HepG2 (cell line): ENCODE data around the gene BAZ1B. TPM values are rescaled to one million over a fixed set of nuclear protein-coding genes. Genes with fewer than 3 reads are reported as not detected.
A peak's percentile ranks its signal among the peaks of the same experiment; 100 is the strongest.

ENCODE experiments used
- ATAC-seq: fragments of 200-7000 bp; cut with Tn5 transposase; 3 replicates; pipeline ENCODE4 v1.9.1; 2020; ENCODE audit warnings: mild to moderate bottlenecking, moderate library complexity
- BruUV-seq: library from RNA; stranded (reverse); fragments of 400-500 nt; replicated peaks from 2 replicates; lab custom pipeline; 2021; lab: Mats Ljungman, UMichigan
- CTCF ChIA-PET: fragments of 300-600 bp; formaldehyde crosslinking; extraction: SDS; loops from one replicate; lab custom pipeline; 2021; ENCODE audit warnings: low total read pairs, inconsistent platforms, low intra/inter-chr PET ratio; lab: Yijun Ruan, JAX
- POLR2A ChIA-PET: fragments of 350-600 bp; sonication (Branson Sonifier 250); formaldehyde crosslinking; loops from one replicate; lab custom pipeline; 2020; ENCODE audit warnings: antibody characterized with exemption, inconsistent platforms; lab: Yijun Ruan, JAX
- DNase-seq: peaks from one replicate; pipeline ENCODE4 v3.0.0-alpha.2; 2015; ENCODE audit warnings: low spot score
- FAIRE-seq: peaks from 3 replicates; lab custom pipeline; 2011; peaks lifted over from hg19 to GRCh38; lab: Jason Lieb, UNC
- H2AFZ ChIP-seq: one replicate; pipeline ENCODE4 v1.6.1; 2011; ENCODE audit warnings: low read length, inconsistent platforms
- H3K27ac ChIP-seq: fragments of 300-600 bp; 3 replicates; pipeline ENCODE4 v1.8.0; 2011; ENCODE audit warnings: mixed run types, mild to moderate bottlenecking, mixed read lengths, low read length, inconsistent platforms; ENCODE audit not compliant: insufficient read depth; ENCODE audit errors: extremely low read length
- H3K27me3 ChIP-seq, 2 experiments: fragments of 200-600 bp in 1 of 2; 2 replicates in 1 of 2; 3 replicates in 1 of 2; pipeline versions ENCODE4 v1.6.0 to v1.8.0; 2011; ENCODE audit warnings: low read length in 2 of 2, mild to moderate bottlenecking in 2 of 2, moderate library complexity in 2 of 2, inconsistent platforms in 1 of 2; ENCODE audit not compliant: insufficient read depth in 2 of 2, control insufficient read depth in 1 of 2
- H3K36me3 ChIP-seq, 2 experiments: fragments of 200-600 bp in 1 of 2; replicated peaks in 1 of 2; 2 replicates in 1 of 2; 3 replicates in 1 of 2; pipeline versions ENCODE4 v1.5.1 to v1.8.0; 2011; ENCODE audit warnings: low read length in 2 of 2, inconsistent platforms in 1 of 2; ENCODE audit not compliant: insufficient read depth in 2 of 2, control insufficient read depth in 1 of 2
- H3K4me1 ChIP-seq: 2 replicates; pipeline ENCODE4 v1.5.1; 2012; ENCODE audit warnings: low read length, inconsistent platforms; ENCODE audit not compliant: insufficient read depth
- H3K4me2 ChIP-seq: 2 replicates; pipeline ENCODE4 v1.6.0; 2011; ENCODE audit warnings: low read depth, low read length, inconsistent platforms
- H3K4me3 ChIP-seq, 3 experiments: fragments of 200-600 bp in 1 of 3; sonication (generic), shearing (Covaris generic) in 1 of 3; replicated peaks in 1 of 3; 2 replicates each; pipeline ENCODE4 v1.5.1; 2011 to 2016; ENCODE audit warnings: low read length in 3 of 3, inconsistent platforms in 2 of 3, low read depth in 2 of 3, mild to moderate bottlenecking in 2 of 3, control low read depth in 1 of 3, mixed read lengths in 1 of 3; ENCODE audit not compliant: insufficient read depth in 1 of 3
- H3K79me2 ChIP-seq: one replicate; pipeline ENCODE4 v1.6.1; 2011; ENCODE audit warnings: low read length, inconsistent platforms; ENCODE audit not compliant: insufficient read depth
- H3K9ac ChIP-seq: 2 replicates; pipeline ENCODE4 v1.6.0; 2011; ENCODE audit warnings: mild to moderate bottlenecking, low read depth, low read length, inconsistent platforms; ENCODE audit not compliant: insufficient read depth
- H3K9me3 ChIP-seq: 2 replicates; pipeline ENCODE4 v1.5.1; 2012; ENCODE audit warnings: mild to moderate bottlenecking, low read length
- H4K20me1 ChIP-seq: 2 replicates; pipeline ENCODE4 v1.6.0; 2011; ENCODE audit warnings: inconsistent platforms, mild to moderate bottlenecking, low read length, moderate library complexity; ENCODE audit not compliant: insufficient read depth
- CBX5 ChIP-seq: sonication (generic); formaldehyde crosslinking; IDR thresholded peaks from 2 replicates; pipeline ENCODE4 v1.4.0; 2020; ENCODE audit warnings: missing genetic modification reagents, borderline replicate concordance
- HBP1 ChIP-seq: IDR thresholded peaks from 2 replicates; pipeline ENCODE4 v1.6.1; 2016; ENCODE audit warnings: low read depth, control low read depth
- HNF1B ChIP-seq: sonication (generic); formaldehyde crosslinking; IDR thresholded peaks from 2 replicates; pipeline ENCODE4 v1.5.1; 2020; ENCODE audit warnings: mild to moderate bottlenecking, moderate library complexity, missing genetic modification reagents
- NFIB ChIP-seq: sonication (generic); formaldehyde crosslinking; IDR thresholded peaks from 2 replicates; pipeline ENCODE4 v1.9.0; 2021; ENCODE audit warnings: missing genetic modification reagents, mild to moderate bottlenecking, borderline replicate concordance
- ZNF546 ChIP-seq: sonication (generic); formaldehyde crosslinking; conservative IDR thresholded peaks from 2 replicates; pipeline ENCODE4 v1.8.1; 2023; ENCODE audit warnings: mild to moderate bottlenecking, missing genetic modification reagents
- WGBS: methylation state at CpG from one replicate; pipeline ENCODE4 v1.1.6; 2017; ENCODE audit warnings: low lambda C conversion rate; 5-methylcytosine and 5-hydroxymethylcytosine counted together
- in situ Hi-C: cut with HindIII; loops from 2 replicates; pipeline ENCODE4 v1.10.0; 2017; ENCODE audit warnings: low pct_unique_long_range_greater_than_20kb; ENCODE audit not compliant: extremely low pct_ligation_motif_present
- intact Hi-C: fragments of 100-400 bp; cut with micrococcal nuclease; formaldehyde crosslinking; loops from one replicate; pipeline ENCODE4 v1.10.0; 2022; ENCODE audit not compliant: unreplicated experiment
- polyA plus RNA-seq, 8 experiments: library from polyadenylated mRNA; depleted of rRNA in 3 of 8; stranded (reverse) in 7 of 8; unstranded in 1 of 8; fragments of >200 nt; fragmentation: Illumina TruSeq in 4 of 8; extraction: Trizol in 4 of 8; gene quantifications; 2 replicates each; pipeline versions ENCODE4 v1.2.1 to v1.2.3, GENCODE V29; 2011 to 2016; ENCODE audit warnings: low read depth in 4 of 8, missing spikeins in 1 of 8, mixed read lengths in 1 of 8; ENCODE audit not compliant: insufficient read depth in 1 of 8
- total RNA-seq, 5 experiments: library from RNA; depleted of rRNA; stranded (reverse); fragments of >200 nt; fragmentation: Illumina TruSeq; extraction: Trizol; gene quantifications; 2 replicates each; pipeline ENCODE4 v1.2.3, GENCODE V29; 2016; ENCODE audit warnings: low read depth in 1 of 5
- TF ChIP-seq, protein P1 (sequence below): sonication (generic); formaldehyde crosslinking; conservative IDR thresholded peaks from 2 replicates; pipeline ENCODE4 v1.4.0; 2020; ENCODE audit warnings: missing genetic modification reagents
- TF ChIP-seq, protein P2 (sequence below): sonication (generic); formaldehyde crosslinking; IDR thresholded peaks from 2 replicates; pipeline ENCODE4 v1.5.0; 2020; ENCODE audit warnings: mild to moderate bottlenecking, missing genetic modification reagents, borderline replicate concordance
- TF ChIP-seq, protein P3 (sequence below): fragments of 450-650 bp; IDR thresholded peaks from 2 replicates; pipeline ENCODE4 v1.6.1; 2016

Gene BAZ1B
- total and polyA plus RNA-seq, 2 of the 13 experiments (the other 11 are each of a cell fraction or from before 2014, with no cell fraction given), result 18.6 to 69.4 TPM

- Histone ChIP-seq H3K27ac (no peak overlapping the region), H2AFZ (no peak overlapping the region), H3K79me2 (no peaks in the 10 kb centered on the region), H3K36me3 (no peaks in the 10 kb centered on the region), H3K9ac (no peak overlapping the region), H3K27me3 (peaks cover 0 to 7% of the 10 kb centered on the region in 2 experiments; a peak in 3 of 5 replicates), H3K4me2 (peak overlapping the region; percentile 36), H3K9me3 (no peaks in the 10 kb centered on the region), H3K4me1 (peaks cover 9% of the 10 kb centered on the region), H4K20me1 (no peaks in the 10 kb centered on the region), H3K4me3 (0 out of 6 replicates have a peak overlapping the region, but pooled peaks of 1 of the 3 experiments have one; percentile 2)
- 42% methylated on average over 18 of the region's 21 CpGs for WGBS
- intact Hi-C loops (no loop called here), in situ Hi-C loops (no loop called here)
- no TSS peak for BruUV-seq
- DNase-seq, result no peak
- POLR2A ChIA-PET, result interaction anchor here (1.4 kb wide), 1 partner anchor 15 kb away, joined by 4 read pairs; no protein-coding TSS in a partner anchor
- no peak for FAIRE-seq
- CTCF ChIA-PET, result no interaction called here
- peak; percentile 64 for ATAC-seq
- TF ChIP-seq NFIB (CRISPR knock-in tag), result no peak
- TF ChIP-seq, protein P1, sequence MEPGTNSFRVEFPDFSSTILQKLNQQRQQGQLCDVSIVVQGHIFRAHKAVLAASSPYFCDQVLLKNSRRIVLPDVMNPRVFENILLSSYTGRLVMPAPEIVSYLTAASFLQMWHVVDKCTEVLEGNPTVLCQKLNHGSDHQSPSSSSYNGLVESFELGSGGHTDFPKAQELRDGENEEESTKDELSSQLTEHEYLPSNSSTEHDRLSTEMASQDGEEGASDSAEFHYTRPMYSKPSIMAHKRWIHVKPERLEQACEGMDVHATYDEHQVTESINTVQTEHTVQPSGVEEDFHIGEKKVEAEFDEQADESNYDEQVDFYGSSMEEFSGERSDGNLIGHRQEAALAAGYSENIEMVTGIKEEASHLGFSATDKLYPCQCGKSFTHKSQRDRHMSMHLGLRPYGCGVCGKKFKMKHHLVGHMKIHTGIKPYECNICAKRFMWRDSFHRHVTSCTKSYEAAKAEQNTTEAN (CRISPR knock-in tag), result no peak
- TF ChIP-seq, protein P2, sequence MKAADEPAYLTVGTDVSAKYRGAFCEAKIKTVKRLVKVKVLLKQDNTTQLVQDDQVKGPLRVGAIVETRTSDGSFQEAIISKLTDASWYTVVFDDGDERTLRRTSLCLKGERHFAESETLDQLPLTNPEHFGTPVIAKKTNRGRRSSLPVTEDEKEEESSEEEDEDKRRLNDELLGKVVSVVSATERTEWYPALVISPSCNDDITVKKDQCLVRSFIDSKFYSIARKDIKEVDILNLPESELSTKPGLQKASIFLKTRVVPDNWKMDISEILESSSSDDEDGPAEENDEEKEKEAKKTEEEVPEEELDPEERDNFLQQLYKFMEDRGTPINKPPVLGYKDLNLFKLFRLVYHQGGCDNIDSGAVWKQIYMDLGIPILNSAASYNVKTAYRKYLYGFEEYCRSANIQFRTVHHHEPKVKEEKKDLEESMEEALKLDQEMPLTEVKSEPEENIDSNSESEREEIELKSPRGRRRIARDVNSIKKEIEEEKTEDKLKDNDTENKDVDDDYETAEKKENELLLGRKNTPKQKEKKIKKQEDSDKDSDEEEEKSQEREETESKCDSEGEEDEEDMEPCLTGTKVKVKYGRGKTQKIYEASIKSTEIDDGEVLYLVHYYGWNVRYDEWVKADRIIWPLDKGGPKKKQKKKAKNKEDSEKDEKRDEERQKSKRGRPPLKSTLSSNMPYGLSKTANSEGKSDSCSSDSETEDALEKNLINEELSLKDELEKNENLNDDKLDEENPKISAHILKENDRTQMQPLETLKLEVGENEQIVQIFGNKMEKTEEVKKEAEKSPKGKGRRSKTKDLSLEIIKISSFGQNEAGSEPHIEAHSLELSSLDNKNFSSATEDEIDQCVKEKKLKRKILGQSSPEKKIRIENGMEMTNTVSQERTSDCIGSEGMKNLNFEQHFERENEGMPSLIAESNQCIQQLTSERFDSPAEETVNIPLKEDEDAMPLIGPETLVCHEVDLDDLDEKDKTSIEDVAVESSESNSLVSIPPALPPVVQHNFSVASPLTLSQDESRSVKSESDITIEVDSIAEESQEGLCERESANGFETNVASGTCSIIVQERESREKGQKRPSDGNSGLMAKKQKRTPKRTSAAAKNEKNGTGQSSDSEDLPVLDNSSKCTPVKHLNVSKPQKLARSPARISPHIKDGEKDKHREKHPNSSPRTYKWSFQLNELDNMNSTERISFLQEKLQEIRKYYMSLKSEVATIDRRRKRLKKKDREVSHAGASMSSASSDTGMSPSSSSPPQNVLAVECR (CRISPR knock-in tag), result no peak
- TF ChIP-seq HBP1, result no peak
- TF ChIP-seq, protein P3, sequence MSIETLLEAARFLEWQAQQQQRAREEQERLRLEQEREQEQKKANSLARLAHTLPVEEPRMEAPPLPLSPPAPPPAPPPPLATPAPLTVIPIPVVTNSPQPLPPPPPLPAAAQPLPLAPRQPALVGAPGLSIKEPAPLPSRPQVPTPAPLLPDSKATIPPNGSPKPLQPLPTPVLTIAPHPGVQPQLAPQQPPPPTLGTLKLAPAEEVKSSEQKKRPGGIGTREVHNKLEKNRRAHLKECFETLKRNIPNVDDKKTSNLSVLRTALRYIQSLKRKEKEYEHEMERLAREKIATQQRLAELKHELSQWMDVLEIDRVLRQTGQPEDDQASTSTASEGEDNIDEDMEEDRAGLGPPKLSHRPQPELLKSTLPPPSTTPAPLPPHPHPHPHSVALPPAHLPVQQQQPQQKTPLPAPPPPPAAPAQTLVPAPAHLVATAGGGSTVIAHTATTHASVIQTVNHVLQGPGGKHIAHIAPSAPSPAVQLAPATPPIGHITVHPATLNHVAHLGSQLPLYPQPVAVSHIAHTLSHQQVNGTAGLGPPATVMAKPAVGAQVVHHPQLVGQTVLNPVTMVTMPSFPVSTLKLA, result 0 out of 2 replicates have a peak, but pooled peaks have one; percentile 4
- no peak for TF ChIP-seq CBX5 (CRISPR knock-in tag)
- TF ChIP-seq ZNF546, result no peak
- TF ChIP-seq HNF1B (CRISPR knock-in tag), result no peak
Measured at GRCh38 chr7:73395538-73396503, 126.3 kb downstream of the BAZ1B start.
